ENCODE measurements around the gene TPO. TPM values are rescaled to one million over a fixed set of nuclear protein-coding genes. Genes with fewer than 3 reads are reported as not detected.

The TPO gene
- total and polyA plus RNA-seq, 4 donors: not detected

DNA sequence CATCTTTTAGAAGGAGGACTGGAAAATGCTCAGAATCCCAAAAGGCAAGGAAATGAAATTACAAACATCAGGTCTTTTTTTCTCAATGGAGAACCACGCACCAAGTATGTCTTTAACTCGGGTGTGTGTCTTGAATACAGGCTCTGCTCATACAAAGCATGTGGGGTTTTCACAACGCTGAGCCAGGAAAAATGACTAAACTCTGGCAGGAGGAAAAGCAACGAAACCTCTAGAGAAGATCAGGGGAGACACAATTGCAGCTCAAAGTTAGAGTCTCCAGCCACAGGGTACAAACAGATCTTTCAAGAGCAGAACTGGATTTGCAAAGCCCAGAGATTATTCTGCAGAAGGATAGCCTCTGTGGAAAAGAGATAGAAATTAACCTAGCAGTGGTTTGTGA is 42.8 kb upstream of the TPO start:
- Histone ChIP-seq H3K36me3 (ENCODE audit: control insufficient read depth in 4 of 4, insufficient read depth in 3 of 4, low read depth in 1 of 4, low read length in 3 of 4) (no peaks in the 10 kb centered on the region), H3K9me3 (ENCODE audit: control insufficient read depth in 4 of 4, low read length in 3 of 4) (no peaks in the 10 kb centered on the region), H3K4me1 (ENCODE audit: control insufficient read depth in 4 of 4, insufficient read depth in 4 of 4, low read length in 3 of 4) (no peaks in the 10 kb centered on the region), H3K27me3 (ENCODE audit: control insufficient read depth in 4 of 4, insufficient read depth in 4 of 4, low read length in 3 of 4) (peaks cover 0 to 3% (median 0%) of the 10 kb centered on the region in 4 donors), H3K27ac (ENCODE audit: low read depth in 1 of 2, low read length in 2 of 2) (no peak overlapping the region), H3K9ac (ENCODE audit: low read depth in 1 of 2, low read length in 2 of 2) (no peak overlapping the region), H3K4me3 (ENCODE audit: low read depth in 1 of 3, low read length in 3 of 3) (no peak overlapping the region)
- 63% methylated on average over 4 of the region's 4 CpGs for WGBS
- TF ChIP-seq NR2F2 (IDR thresholded peaks at IDR 0.05) (no peak), JUND (IDR thresholded peaks at IDR 0.05) (no peak), YY1 (IDR thresholded peaks at IDR 0.05) (no peak)
- TF ChIP-seq, protein P1, sequence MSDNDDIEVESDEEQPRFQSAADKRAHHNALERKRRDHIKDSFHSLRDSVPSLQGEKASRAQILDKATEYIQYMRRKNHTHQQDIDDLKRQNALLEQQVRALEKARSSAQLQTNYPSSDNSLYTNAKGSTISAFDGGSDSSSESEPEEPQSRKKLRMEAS (IDR thresholded peaks at IDR 0.05): no peak
- DNase-seq (ENCODE audit: low spot score): no peak

DNA sequence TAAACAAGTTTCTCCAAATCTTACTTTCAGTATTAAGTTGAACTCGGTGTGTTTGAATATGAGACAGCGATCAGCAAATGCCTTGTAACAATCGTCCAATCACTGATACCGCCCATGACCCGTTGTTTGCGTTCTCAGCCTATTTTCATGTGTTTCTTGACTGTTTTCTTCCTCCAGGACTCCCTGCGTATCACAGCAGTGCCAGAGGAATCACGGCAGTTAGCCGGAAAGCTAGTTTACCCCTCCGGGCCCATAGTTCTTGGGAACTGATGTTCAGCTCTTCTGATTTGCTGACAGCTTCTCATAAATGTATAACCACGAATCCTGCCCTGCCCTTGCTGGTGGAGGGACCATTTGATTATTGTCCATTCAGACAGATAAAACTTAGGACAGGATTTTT is 42.2 kb upstream of the TPO start:
- H3K4me3 ChIP-seq (ENCODE audit: low read depth in 1 of 3, low read length in 3 of 3): no peak overlapping the region
- no peak for TF ChIP-seq RAD21 (IDR thresholded peaks at IDR 0.05)
- TF ChIP-seq, protein P2, sequence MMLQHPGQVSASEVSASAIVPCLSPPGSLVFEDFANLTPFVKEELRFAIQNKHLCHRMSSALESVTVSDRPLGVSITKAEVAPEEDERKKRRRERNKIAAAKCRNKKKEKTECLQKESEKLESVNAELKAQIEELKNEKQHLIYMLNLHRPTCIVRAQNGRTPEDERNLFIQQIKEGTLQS (IDR thresholded peaks at IDR 0.05): no peak
- TF ChIP-seq, protein P3, sequence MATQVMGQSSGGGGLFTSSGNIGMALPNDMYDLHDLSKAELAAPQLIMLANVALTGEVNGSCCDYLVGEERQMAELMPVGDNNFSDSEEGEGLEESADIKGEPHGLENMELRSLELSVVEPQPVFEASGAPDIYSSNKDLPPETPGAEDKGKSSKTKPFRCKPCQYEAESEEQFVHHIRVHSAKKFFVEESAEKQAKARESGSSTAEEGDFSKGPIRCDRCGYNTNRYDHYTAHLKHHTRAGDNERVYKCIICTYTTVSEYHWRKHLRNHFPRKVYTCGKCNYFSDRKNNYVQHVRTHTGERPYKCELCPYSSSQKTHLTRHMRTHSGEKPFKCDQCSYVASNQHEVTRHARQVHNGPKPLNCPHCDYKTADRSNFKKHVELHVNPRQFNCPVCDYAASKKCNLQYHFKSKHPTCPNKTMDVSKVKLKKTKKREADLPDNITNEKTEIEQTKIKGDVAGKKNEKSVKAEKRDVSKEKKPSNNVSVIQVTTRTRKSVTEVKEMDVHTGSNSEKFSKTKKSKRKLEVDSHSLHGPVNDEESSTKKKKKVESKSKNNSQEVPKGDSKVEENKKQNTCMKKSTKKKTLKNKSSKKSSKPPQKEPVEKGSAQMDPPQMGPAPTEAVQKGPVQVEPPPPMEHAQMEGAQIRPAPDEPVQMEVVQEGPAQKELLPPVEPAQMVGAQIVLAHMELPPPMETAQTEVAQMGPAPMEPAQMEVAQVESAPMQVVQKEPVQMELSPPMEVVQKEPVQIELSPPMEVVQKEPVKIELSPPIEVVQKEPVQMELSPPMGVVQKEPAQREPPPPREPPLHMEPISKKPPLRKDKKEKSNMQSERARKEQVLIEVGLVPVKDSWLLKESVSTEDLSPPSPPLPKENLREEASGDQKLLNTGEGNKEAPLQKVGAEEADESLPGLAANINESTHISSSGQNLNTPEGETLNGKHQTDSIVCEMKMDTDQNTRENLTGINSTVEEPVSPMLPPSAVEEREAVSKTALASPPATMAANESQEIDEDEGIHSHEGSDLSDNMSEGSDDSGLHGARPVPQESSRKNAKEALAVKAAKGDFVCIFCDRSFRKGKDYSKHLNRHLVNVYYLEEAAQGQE (IDR thresholded peaks at IDR 0.05): no peak
- no peak for TF ChIP-seq JUND (IDR thresholded peaks at IDR 0.05)
- TF ChIP-seq HNF4G (IDR thresholded peaks at IDR 0.05): no peak
- no peak for TF ChIP-seq FOXA2 (IDR thresholded peaks at IDR 0.05)
- TF ChIP-seq, protein P4, sequence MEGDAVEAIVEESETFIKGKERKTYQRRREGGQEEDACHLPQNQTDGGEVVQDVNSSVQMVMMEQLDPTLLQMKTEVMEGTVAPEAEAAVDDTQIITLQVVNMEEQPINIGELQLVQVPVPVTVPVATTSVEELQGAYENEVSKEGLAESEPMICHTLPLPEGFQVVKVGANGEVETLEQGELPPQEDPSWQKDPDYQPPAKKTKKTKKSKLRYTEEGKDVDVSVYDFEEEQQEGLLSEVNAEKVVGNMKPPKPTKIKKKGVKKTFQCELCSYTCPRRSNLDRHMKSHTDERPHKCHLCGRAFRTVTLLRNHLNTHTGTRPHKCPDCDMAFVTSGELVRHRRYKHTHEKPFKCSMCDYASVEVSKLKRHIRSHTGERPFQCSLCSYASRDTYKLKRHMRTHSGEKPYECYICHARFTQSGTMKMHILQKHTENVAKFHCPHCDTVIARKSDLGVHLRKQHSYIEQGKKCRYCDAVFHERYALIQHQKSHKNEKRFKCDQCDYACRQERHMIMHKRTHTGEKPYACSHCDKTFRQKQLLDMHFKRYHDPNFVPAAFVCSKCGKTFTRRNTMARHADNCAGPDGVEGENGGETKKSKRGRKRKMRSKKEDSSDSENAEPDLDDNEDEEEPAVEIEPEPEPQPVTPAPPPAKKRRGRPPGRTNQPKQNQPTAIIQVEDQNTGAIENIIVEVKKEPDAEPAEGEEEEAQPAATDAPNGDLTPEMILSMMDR (IDR thresholded peaks at IDR 0.05; ENCODE audit: low read depth, low read length, missing input control): no peak
- TF ChIP-seq NR2F2 (IDR thresholded peaks at IDR 0.05): no peak
- no peaks in the 10 kb centered on the region for H3K36me3 ChIP-seq (ENCODE audit: control insufficient read depth in 4 of 4, insufficient read depth in 3 of 4, low read depth in 1 of 4, low read length in 3 of 4)
- no peak for DNase-seq (ENCODE audit: low spot score)
- no peaks in the 10 kb centered on the region for H3K9me3 ChIP-seq (ENCODE audit: control insufficient read depth in 4 of 4, low read length in 3 of 4)
- peaks cover 0 to 3% (median 0%) of the 10 kb centered on the region in 4 donors for H3K27me3 ChIP-seq (ENCODE audit: control insufficient read depth in 4 of 4, insufficient read depth in 4 of 4, low read length in 3 of 4)
- no peak overlapping the region for H3K9ac ChIP-seq (ENCODE audit: low read depth in 1 of 2, low read length in 2 of 2)
- 66% methylated on average over 11 of the region's 11 CpGs for WGBS
- H3K4me1 ChIP-seq (ENCODE audit: control insufficient read depth in 4 of 4, insufficient read depth in 4 of 4, low read length in 3 of 4): no peaks in the 10 kb centered on the region
- no peak overlapping the region for H3K27ac ChIP-seq (ENCODE audit: low read depth in 1 of 2, low read length in 2 of 2)

DNA sequence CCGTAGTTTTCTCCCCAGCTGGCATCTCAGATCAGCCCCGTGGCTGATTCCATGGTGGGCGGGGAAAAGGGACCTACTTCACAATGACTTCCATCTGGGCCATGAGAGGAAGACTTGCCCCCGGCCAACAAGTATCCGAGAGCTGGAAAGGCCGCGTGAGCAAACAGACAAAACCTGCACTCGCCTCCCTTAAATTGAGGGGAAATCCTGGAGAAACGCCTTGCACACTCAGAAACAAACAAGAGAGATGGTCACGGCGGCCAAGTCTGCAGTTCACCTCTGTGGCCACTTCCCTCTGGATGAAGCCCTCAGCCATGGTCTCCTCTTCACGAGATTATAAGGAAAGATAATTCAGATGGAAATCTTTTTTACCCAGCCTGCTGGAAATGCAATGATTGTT is 39.4 kb upstream of the TPO start:
- no peak overlapping the region for H3K27ac ChIP-seq (ENCODE audit: low read depth in 1 of 2, low read length in 2 of 2)
- 74% methylated on average over 12 of the region's 12 CpGs for WGBS
- no peaks in the 10 kb centered on the region for H3K9me3 ChIP-seq (ENCODE audit: control insufficient read depth in 4 of 4, low read length in 3 of 4)
- H3K9ac ChIP-seq (ENCODE audit: low read depth in 1 of 2, low read length in 2 of 2): no peak overlapping the region
- no peaks in the 10 kb centered on the region for H3K27me3 ChIP-seq (ENCODE audit: control insufficient read depth in 4 of 4, insufficient read depth in 4 of 4, low read length in 3 of 4)
- TF ChIP-seq, protein P5, sequence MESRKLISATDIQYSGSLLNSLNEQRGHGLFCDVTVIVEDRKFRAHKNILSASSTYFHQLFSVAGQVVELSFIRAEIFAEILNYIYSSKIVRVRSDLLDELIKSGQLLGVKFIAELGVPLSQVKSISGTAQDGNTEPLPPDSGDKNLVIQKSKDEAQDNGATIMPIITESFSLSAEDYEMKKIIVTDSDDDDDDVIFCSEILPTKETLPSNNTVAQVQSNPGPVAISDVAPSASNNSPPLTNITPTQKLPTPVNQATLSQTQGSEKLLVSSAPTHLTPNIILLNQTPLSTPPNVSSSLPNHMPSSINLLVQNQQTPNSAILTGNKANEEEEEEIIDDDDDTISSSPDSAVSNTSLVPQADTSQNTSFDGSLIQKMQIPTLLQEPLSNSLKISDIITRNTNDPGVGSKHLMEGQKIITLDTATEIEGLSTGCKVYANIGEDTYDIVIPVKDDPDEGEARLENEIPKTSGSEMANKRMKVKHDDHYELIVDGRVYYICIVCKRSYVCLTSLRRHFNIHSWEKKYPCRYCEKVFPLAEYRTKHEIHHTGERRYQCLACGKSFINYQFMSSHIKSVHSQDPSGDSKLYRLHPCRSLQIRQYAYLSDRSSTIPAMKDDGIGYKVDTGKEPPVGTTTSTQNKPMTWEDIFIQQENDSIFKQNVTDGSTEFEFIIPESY (IDR thresholded peaks at IDR 0.05): no peak
- TF ChIP-seq HNF4G (IDR thresholded peaks at IDR 0.05) (no peak), TAF1 (conservative IDR thresholded peaks at IDR 0.05) (no peak), SP1 (IDR thresholded peaks at IDR 0.05) (no peak), JUND (IDR thresholded peaks at IDR 0.05) (no peak), HNF4A (conservative IDR thresholded peaks at IDR 0.05) (no peak), FOXA1 (IDR thresholded peaks at IDR 0.05) (no peak), FOXA2 (IDR thresholded peaks at IDR 0.05) (no peak)
- TF ChIP-seq, protein P4 (IDR thresholded peaks at IDR 0.05; ENCODE audit: low read depth, low read length, missing input control): no peak
- no peaks in the 10 kb centered on the region for H3K36me3 ChIP-seq (ENCODE audit: control insufficient read depth in 4 of 4, insufficient read depth in 3 of 4, low read depth in 1 of 4, low read length in 3 of 4)
- no peaks in the 10 kb centered on the region for H3K4me1 ChIP-seq (ENCODE audit: control insufficient read depth in 4 of 4, insufficient read depth in 4 of 4, low read length in 3 of 4)
- no peak for DNase-seq (ENCODE audit: low spot score)
- no peak overlapping the region for H3K4me3 ChIP-seq (ENCODE audit: low read depth in 1 of 3, low read length in 3 of 3)

Data from liver (tissue), 9 donors.